Activated effector memory CD4-positive, alpha-beta T cell treated with anti-CD3 and anti-CD28 coated beads, Interleukin-2, amount 50 U/mL, for 16 hours (primary cell): Measurements from ENCODE around the gene TVP23A.
"Not testable (repeated sequence)": the region's sequence is repeated elsewhere in the genome, so short reads cannot be mapped to it uniquely, and the experiment has no call there.

Source experiments
- DNase-seq: peaks from one replicate; pipeline ENCODE4 v3.0.0-alpha.2; 2020

Gene TVP23A

GRCh38 chr16:10835281-10835931, 16.8 kb upstream of the TVP23A start:
- DNase-seq, result no peak

- DNase-seq, result peak; percentile 13
These were observed 16.2 kb upstream of the TVP23A start for GRCh38 chr16:10834766-10835165.

- DNase-seq, result peak; percentile 30
These were observed 15.5 kb upstream of the TVP23A start for GRCh38 chr16:10834130-10834529.

GRCh38 chr16:10833271-10833670, 14.7 kb upstream of the TVP23A start:
- DNase-seq, result peak; percentile 41

- DNase-seq, result no peak
These were observed 13.6 kb upstream of the TVP23A start for GRCh38 chr16:10831894-10832886.

GRCh38 chr16:10830240-10830639, 11.6 kb upstream of the TVP23A start:
- not testable (repeated sequence) for DNase-seq

GRCh38 chr16:10829390-10830098, 10.9 kb upstream of the TVP23A start:
- DNase-seq, result not testable (repeated sequence)

GRCh38 chr16:10828851-10829366, 10.3 kb upstream of the TVP23A start:
- DNase-seq, result no peak

GRCh38 chr16:10827691-10828341, 9.2 kb upstream of the TVP23A start:
- no peak for DNase-seq

- DNase-seq, result no peak
These were observed 5.7 kb upstream of the TVP23A start for GRCh38 chr16:10824111-10824893.

GRCh38 chr16:10822702-10823101, 4.1 kb upstream of the TVP23A start:
- DNase-seq, result no peak

GRCh38 chr16:10820546-10820945, 2.0 kb upstream of the TVP23A start:
- DNase-seq, result no peak

GRCh38 chr16:10817514-10817913, 1.1 kb downstream of the TVP23A start:
- DNase-seq, result no peak

GRCh38 chr16:10813099-10813455, 5.5 kb downstream of the TVP23A start:
- DNase-seq, result no peak

GRCh38 chr16:10812312-10813098, 6.1 kb downstream of the TVP23A start:
- no peak for DNase-seq

GRCh38 chr16:10809706-10810105, 8.9 kb downstream of the TVP23A start:
- DNase-seq, result no peak

GRCh38 chr16:10808850-10809249, 9.7 kb downstream of the TVP23A start:
- DNase-seq, result no peak

- no peak for DNase-seq
These were observed 10.4 kb downstream of the TVP23A start for GRCh38 chr16:10808218-10808617.

GRCh38 chr16:10806698-10807097, 11.9 kb downstream of the TVP23A start:
- DNase-seq, result no peak

- DNase-seq, result no peak
These were observed 13.3 kb downstream of the TVP23A start for GRCh38 chr16:10805334-10805733.

- DNase-seq, result no peak
These were observed 18.9 kb downstream of the TVP23A start for GRCh38 chr16:10799736-10800135.
